CD4-positive, alpha-beta T cell treated with Interleukin-1 beta for 1 hour (primary cell): Measurements from ENCODE around the gene CELA3B.
"Not testable (repeated sequence)": the region's sequence is repeated elsewhere in the genome, so short reads cannot be mapped to it uniquely, and the experiment has no call there.

ENCODE experiments used
- DNase-seq, 2 donors: peaks; one replicate each; pipeline ENCODE4 v3.0.0-alpha.2; 2020 to 2022

Gene CELA3B

GRCh38 chr1:21980515-21981220 is 3.8 kb downstream of the CELA3B start:
- not testable (repeated sequence) for DNase-seq

GRCh38 chr1:21981253-21981652 is 4.4 kb downstream of the CELA3B start:
- DNase-seq: not testable (repeated sequence)

DNA sequence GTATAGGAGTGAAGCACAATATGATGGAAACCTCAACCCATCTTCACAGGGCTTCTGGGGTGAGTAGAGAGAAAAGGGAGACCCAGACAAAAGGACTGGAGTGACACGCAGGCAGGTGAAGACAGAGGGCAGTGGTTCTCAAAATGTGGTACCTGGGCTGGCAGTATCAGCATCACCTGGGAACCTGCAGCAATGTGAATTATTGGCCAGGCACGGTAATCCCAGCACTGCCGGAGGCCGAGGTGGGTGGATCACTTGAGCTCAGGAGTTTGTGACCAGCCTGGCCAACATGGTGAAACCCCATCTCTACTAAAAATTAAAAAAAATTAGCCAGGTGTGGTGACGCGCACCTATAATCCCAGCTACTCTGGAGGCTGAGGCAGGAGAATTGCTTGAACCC is 5.3 kb downstream of the CELA3B start:
- DNase-seq: not testable (repeated sequence)

- DNase-seq: not testable (repeated sequence)
Measured at GRCh38 chr1:21983539-21983938, 6.7 kb downstream of the CELA3B start.

GRCh38 chr1:21985893-21986292 is 9.1 kb downstream of the CELA3B start:
- not testable (repeated sequence) for DNase-seq

DNA sequence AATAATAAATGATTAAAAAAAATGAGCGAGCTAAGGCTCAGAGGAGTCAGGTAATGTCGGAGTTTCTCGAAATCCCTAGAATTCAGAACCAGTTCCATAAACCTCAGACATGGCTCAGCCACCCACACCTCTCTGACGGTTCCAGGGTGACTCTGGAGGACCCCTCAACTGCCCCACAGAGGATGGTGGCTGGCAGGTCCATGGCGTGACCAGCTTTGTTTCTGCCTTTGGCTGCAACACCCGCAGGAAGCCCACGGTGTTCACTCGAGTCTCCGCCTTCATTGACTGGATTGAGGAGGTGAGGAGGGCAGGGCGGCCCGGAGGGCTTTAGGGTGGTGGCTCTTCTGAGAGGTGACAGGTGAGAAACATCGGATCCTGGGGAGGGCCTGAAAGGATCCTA is 9.6 kb downstream of the CELA3B start:
- not testable (repeated sequence) for DNase-seq

- DNase-seq: not testable (repeated sequence)
Measured at GRCh38 chr1:21989672-21990393, 13.0 kb downstream of the CELA3B start.

GRCh38 chr1:21992186-21992585 is 15.4 kb downstream of the CELA3B start:
- DNase-seq: not testable (repeated sequence)

DNA sequence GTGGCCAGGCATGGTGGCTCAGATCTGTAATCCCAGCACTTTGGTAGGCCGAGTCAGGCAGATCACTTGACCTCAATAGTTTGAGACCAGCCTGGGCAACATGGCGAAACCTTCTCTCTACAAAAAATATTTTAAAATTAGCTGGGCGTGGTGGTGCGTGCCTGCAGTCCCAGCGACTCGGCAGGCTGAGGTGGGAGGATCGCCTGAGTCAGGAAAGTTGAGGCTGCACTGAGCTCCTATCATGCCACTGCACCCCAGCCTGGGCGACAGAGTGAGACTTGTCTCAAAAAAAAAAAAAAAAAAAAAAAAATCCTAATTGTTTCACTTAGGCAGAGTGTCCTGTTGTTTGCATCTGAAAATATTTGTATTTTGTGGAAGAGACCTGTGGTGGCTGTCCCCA is 17.9 kb downstream of the CELA3B start:
- not testable (repeated sequence) for DNase-seq

GRCh38 chr1:21996663-21996970 is 19.8 kb downstream of the CELA3B start:
- not testable (repeated sequence) for DNase-seq

GRCh38 chr1:21997891-21998623 is 21.2 kb downstream of the CELA3B start:
- not testable (repeated sequence) for DNase-seq

- DNase-seq: not testable (repeated sequence)
Measured at GRCh38 chr1:21998624-21999294, 21.9 kb downstream of the CELA3B start.

GRCh38 chr1:21999645-22000044 is 22.8 kb downstream of the CELA3B start:
- DNase-seq: not testable (repeated sequence)

GRCh38 chr1:22001409-22001808 is 24.6 kb downstream of the CELA3B start, which contains the start of gene CELA3A:
CELA3A (plus strand) TSS chr1:22001657; CDS start chr1:22001675, 18 bp downstream.
- no peak for DNase-seq

GRCh38 chr1:22002461-22002860 is 25.6 kb downstream of the CELA3B start:
- not testable (repeated sequence) for DNase-seq

DNA sequence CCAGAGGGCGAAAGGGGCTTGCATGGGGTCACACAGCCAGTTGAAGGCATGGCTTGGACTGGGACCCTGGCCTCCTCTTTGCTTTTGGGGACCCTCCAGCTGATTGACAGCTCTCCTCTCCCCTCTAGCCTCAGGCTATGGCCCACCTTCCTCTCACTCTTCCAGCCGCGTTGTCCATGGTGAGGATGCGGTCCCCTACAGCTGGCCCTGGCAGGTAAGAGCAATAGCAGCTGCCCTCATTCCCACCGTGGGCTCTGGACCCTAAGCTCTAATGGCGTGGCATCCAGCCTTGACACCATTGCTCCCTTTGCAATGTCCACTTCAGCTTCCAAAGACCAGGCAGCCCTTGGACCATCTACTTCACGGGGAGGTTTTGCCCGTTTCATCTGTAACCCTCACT is 26.1 kb downstream of the CELA3B start:
- not testable (repeated sequence) for DNase-seq

DNA sequence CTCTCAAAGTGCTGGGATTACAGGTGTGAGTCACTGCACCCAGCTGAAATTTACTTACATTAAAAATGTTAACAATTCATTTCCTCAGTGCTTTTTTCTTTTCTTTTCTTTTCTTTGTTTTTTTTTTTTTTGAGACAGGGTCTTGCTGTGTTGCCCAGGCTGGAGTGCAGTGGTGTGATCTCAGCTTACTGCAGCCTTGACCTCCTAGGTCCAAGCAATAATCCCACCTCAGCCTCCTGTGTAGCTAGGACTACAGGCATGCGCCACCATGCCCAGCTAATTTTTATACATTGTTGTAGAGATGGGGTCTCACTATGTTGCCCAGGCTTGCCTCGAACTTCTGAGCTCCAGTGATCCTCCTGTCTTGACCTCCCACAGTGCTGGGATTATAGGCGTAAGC is 27.1 kb downstream of the CELA3B start:
- not testable (repeated sequence) for DNase-seq

DNA sequence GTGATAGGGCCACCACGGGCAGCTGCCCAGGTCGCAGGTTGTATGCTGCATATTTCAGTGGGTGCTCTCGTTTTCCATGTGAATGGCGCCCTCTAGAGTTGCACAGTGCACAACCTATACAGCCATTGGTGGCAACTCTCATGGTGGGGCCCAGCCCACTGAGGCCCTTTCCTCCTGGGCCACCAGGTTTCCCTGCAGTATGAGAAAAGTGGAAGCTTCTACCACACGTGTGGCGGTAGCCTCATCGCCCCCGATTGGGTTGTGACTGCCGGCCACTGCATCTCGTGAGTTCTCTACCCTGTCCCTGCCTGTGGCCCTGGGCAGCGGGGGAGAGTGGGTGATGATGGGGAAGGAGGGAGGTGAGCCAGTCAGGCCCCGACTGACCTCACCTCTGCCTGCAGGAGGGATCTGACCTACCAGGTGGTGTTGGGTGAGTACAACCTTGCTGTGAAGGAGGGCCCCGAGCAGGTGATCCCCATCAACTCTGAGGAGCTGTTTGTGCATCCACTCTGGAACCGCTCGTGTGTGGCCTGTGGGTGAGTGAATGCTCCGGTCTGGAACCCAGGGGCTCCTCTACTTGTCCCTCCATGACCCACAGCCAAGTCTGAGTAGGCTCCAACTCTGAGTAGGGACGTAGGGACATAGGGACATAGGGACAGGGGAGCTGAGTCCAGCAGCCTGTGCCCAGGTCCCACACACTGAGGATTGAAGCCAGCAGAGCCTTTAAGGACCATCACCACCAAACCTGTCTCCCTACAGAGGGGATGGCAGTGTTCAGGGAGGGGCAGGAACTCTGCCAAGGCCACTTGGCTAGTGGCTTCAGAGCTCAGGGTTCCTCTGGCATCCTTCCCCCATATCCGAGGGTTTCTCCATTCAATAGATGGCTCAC is 28.7 kb downstream of the CELA3B start:
- DNase-seq: peak; percentile 27 to 34

DNA sequence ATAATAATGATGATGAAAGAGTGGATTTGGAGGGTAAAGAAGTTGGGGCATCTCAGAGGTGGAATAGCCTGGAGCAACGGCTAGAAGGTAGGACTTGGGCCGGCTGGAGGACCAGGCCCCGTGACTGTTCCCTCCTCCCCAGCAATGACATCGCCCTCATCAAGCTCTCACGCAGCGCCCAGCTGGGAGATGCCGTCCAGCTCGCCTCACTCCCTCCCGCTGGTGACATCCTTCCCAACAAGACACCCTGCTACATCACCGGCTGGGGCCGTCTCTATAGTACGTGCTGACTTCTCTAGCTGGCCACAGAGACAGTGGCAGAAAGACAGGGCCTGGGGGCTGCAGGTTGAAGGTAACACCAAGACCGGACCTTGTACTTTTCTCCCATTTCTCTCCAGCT is 29.9 kb downstream of the CELA3B start:
- not testable (repeated sequence) for DNase-seq

GRCh38 chr1:22007262-22007661 is 30.4 kb downstream of the CELA3B start:
- not testable (repeated sequence) for DNase-seq

DNA sequence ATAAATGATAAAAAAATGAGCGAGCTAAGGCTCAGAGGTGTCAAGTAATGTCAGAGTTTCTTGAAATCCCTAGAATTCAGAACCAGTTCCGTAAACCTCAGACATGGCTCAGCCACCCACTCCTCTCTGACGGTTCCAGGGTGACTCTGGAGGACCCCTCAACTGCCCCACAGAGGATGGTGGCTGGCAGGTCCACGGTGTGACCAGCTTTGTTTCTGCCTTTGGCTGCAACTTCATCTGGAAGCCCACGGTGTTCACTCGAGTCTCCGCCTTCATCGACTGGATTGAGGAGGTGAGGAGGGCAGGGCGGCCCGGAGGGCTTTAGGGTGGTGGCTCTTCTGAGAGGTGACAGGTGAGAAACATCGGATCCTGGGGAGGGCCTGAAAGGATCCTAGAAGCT is 32.7 kb downstream of the CELA3B start:
- DNase-seq: not testable (repeated sequence)

DNA sequence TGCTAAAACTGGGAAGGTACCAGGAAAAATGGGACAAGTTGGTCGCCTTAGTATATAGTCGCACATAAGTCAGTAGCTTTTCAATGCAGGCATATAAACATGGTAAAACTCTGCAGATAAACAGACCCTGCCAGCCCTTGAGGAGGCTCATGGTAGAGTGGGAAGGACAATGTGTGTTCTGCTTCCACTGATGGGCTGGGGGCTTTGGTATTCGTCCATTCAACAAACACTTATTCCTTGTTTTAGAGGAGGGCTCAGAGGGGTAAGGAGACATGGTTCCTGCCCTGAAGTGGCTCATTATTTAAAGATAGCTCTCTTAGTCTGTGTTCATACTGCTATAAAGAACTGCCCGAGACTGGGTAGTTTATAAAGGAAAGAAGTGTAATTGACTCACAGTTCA is 35.9 kb downstream of the CELA3B start:
- DNase-seq: not testable (repeated sequence)
